GM21825 (cell line): Measurements from ENCODE around the gene ZNF207.
"Not testable (repeated sequence)": the region's sequence is repeated elsewhere in the genome, so short reads cannot be mapped to it uniquely, and the experiment has no call there.

Experiments
- ATAC-seq: cut with Tn5 transposase; IDR thresholded peaks from one replicate; pipeline ENCODE4 v1.9.1; 2021; ENCODE audit warnings: mild to moderate bottlenecking, moderate library complexity; ENCODE audit not compliant: unreplicated experiment

Gene ZNF207

GRCh38 chr17:32349854-32350665, at the start of gene ZNF207:
Gene ZNF207 (plus strand): TSS chr17:32350157. CDS start chr17:32350286, 129 bp downstream.
- ATAC-seq: peak; percentile 91

- ATAC-seq: no peak
Measured at GRCh38 chr17:32302037-32302436, 47.9 kb upstream of the ZNF207 start.

- no peak for ATAC-seq
Measured at GRCh38 chr17:32302860-32303649, 46.9 kb upstream of the ZNF207 start.

- ATAC-seq: no peak
Measured at GRCh38 chr17:32303781-32304288, 46.1 kb upstream of the ZNF207 start.

GRCh38 chr17:32305049-32305448, 44.9 kb upstream of the ZNF207 start:
- ATAC-seq: no peak

GRCh38 chr17:32307658-32308057, 42.3 kb upstream of the ZNF207 start:
- ATAC-seq: no peak

GRCh38 chr17:32311028-32311536, 38.9 kb upstream of the ZNF207 start:
- ATAC-seq: no peak

GRCh38 chr17:32314636-32315035, 35.3 kb upstream of the ZNF207 start:
- no peak for ATAC-seq

- ATAC-seq: no peak
Measured at GRCh38 chr17:32315171-32315570, 34.8 kb upstream of the ZNF207 start.

- ATAC-seq: not testable (repeated sequence)
Measured at GRCh38 chr17:32316653-32317052, 33.3 kb upstream of the ZNF207 start.

GRCh38 chr17:32317353-32317752, 32.6 kb upstream of the ZNF207 start:
- no peak for ATAC-seq

- no peak for ATAC-seq
Measured at GRCh38 chr17:32318071-32318470, 31.9 kb upstream of the ZNF207 start.

- ATAC-seq: peak; percentile 55
Measured at GRCh38 chr17:32319548-32319905, 30.4 kb upstream of the ZNF207 start.

- not testable (repeated sequence) for ATAC-seq
Measured at GRCh38 chr17:32320080-32320479, 29.9 kb upstream of the ZNF207 start.

- no peak for ATAC-seq
Measured at GRCh38 chr17:32320847-32321246, 29.1 kb upstream of the ZNF207 start.

GRCh38 chr17:32323046-32323445, 26.9 kb upstream of the ZNF207 start:
- ATAC-seq: no peak

- ATAC-seq: no peak
Measured at GRCh38 chr17:32323811-32324491, 26.0 kb upstream of the ZNF207 start.

GRCh38 chr17:32327911-32328310, 22.0 kb upstream of the ZNF207 start:
- no peak for ATAC-seq

- no peak for ATAC-seq
Measured at GRCh38 chr17:32330147-32330546, 19.8 kb upstream of the ZNF207 start.

- ATAC-seq: no peak
Measured at GRCh38 chr17:32331243-32332040, 18.5 kb upstream of the ZNF207 start.
